Measurements from ENCODE around the gene ODF2.
"Not testable (repeated sequence)": the region's sequence is repeated elsewhere in the genome, so short reads cannot be mapped to it uniquely, and the experiment has no call there.

Gene ODF2

GRCh38 chr9:128494108-128494745, 38.4 kb downstream of the ODF2 start:
- H3K4me3 ChIP-seq (ENCODE audit: low read length): no peak overlapping the region
- H3K9ac ChIP-seq (ENCODE audit: low read length): no peak overlapping the region
- no peak overlapping the region for H3K27ac ChIP-seq (ENCODE audit: low read length)
- no peaks in the 10 kb centered on the region for H3K27me3 ChIP-seq (ENCODE audit: control insufficient read depth, insufficient read depth, low read length)
- no peaks in the 10 kb centered on the region for H3K36me3 ChIP-seq (ENCODE audit: control insufficient read depth, low read depth, low read length)
- H3K4me1 ChIP-seq (ENCODE audit: control insufficient read depth, low read depth, low read length): no peaks in the 10 kb centered on the region
- no peaks in the 10 kb centered on the region for H3K9me3 ChIP-seq (ENCODE audit: control insufficient read depth, low read depth, low read length)

GRCh38 chr9:128494746-128495129, 38.9 kb downstream of the ODF2 start:
- Histone ChIP-seq H3K9ac (ENCODE audit: low read length) (no peak overlapping the region), H3K4me3 (ENCODE audit: low read length) (no peak overlapping the region), H3K27me3 (ENCODE audit: control insufficient read depth, insufficient read depth, low read length) (no peaks in the 10 kb centered on the region), H3K9me3 (ENCODE audit: control insufficient read depth, low read depth, low read length) (no peaks in the 10 kb centered on the region), H3K4me1 (ENCODE audit: control insufficient read depth, low read depth, low read length) (no peaks in the 10 kb centered on the region), H3K27ac (ENCODE audit: low read length) (no peak overlapping the region), H3K36me3 (ENCODE audit: control insufficient read depth, low read depth, low read length) (no peaks in the 10 kb centered on the region)

- no peaks in the 10 kb centered on the region for H3K4me1 ChIP-seq (ENCODE audit: control insufficient read depth, low read depth, low read length)
- H3K27ac ChIP-seq (ENCODE audit: low read length): no peak overlapping the region
- H3K4me3 ChIP-seq (ENCODE audit: low read length): no peak overlapping the region
- no peaks in the 10 kb centered on the region for H3K9me3 ChIP-seq (ENCODE audit: control insufficient read depth, low read depth, low read length)
- H3K36me3 ChIP-seq (ENCODE audit: control insufficient read depth, low read depth, low read length): no peaks in the 10 kb centered on the region
- H3K27me3 ChIP-seq (ENCODE audit: control insufficient read depth, insufficient read depth, low read length): no peaks in the 10 kb centered on the region
- H3K9ac ChIP-seq (ENCODE audit: low read length): no peak overlapping the region
Observed at GRCh38 chr9:128495296-128495695, 39.5 kb downstream of the ODF2 start.

GRCh38 chr9:128495804-128496417, 40.1 kb downstream of the ODF2 start:
- no peaks in the 10 kb centered on the region for H3K4me1 ChIP-seq (ENCODE audit: control insufficient read depth, low read depth, low read length)
- H3K4me3 ChIP-seq (ENCODE audit: low read length): no peak overlapping the region
- no peak overlapping the region for H3K9ac ChIP-seq (ENCODE audit: low read length)
- H3K36me3 ChIP-seq (ENCODE audit: control insufficient read depth, low read depth, low read length): no peaks in the 10 kb centered on the region
- H3K9me3 ChIP-seq (ENCODE audit: control insufficient read depth, low read depth, low read length): no peaks in the 10 kb centered on the region
- no peak overlapping the region for H3K27ac ChIP-seq (ENCODE audit: low read length)
- H3K27me3 ChIP-seq (ENCODE audit: control insufficient read depth, insufficient read depth, low read length): no peaks in the 10 kb centered on the region

- Histone ChIP-seq H3K4me1 (ENCODE audit: control insufficient read depth, low read depth, low read length) (no peaks in the 10 kb centered on the region), H3K36me3 (ENCODE audit: control insufficient read depth, low read depth, low read length) (no peaks in the 10 kb centered on the region), H3K27me3 (ENCODE audit: control insufficient read depth, insufficient read depth, low read length) (no peaks in the 10 kb centered on the region), H3K4me3 (ENCODE audit: low read length) (no peak overlapping the region), H3K9ac (ENCODE audit: low read length) (no peak overlapping the region), H3K27ac (ENCODE audit: low read length) (no peak overlapping the region), H3K9me3 (ENCODE audit: control insufficient read depth, low read depth, low read length) (no peaks in the 10 kb centered on the region)
Observed at GRCh38 chr9:128497824-128498610, 42.2 kb downstream of the ODF2 start.

GRCh38 chr9:128498911-128499310, 43.1 kb downstream of the ODF2 start:
- H3K27me3 ChIP-seq (ENCODE audit: control insufficient read depth, insufficient read depth, low read length): no peaks in the 10 kb centered on the region
- H3K4me1 ChIP-seq (ENCODE audit: control insufficient read depth, low read depth, low read length): no peaks in the 10 kb centered on the region
- H3K36me3 ChIP-seq (ENCODE audit: control insufficient read depth, low read depth, low read length): no peaks in the 10 kb centered on the region
- H3K27ac ChIP-seq (ENCODE audit: low read length): no peak overlapping the region
- no peaks in the 10 kb centered on the region for H3K9me3 ChIP-seq (ENCODE audit: control insufficient read depth, low read depth, low read length)
- no peak overlapping the region for H3K9ac ChIP-seq (ENCODE audit: low read length)
- no peak overlapping the region for H3K4me3 ChIP-seq (ENCODE audit: low read length)

GRCh38 chr9:128499920-128500319, 44.1 kb downstream of the ODF2 start:
- H3K4me3 ChIP-seq (ENCODE audit: low read length): no peak overlapping the region
- no peak overlapping the region for H3K9ac ChIP-seq (ENCODE audit: low read length)
- H3K27ac ChIP-seq (ENCODE audit: low read length): no peak overlapping the region
- no peaks in the 10 kb centered on the region for H3K36me3 ChIP-seq (ENCODE audit: control insufficient read depth, low read depth, low read length)
- no peaks in the 10 kb centered on the region for H3K9me3 ChIP-seq (ENCODE audit: control insufficient read depth, low read depth, low read length)
- H3K4me1 ChIP-seq (ENCODE audit: control insufficient read depth, low read depth, low read length): no peaks in the 10 kb centered on the region
- no peaks in the 10 kb centered on the region for H3K27me3 ChIP-seq (ENCODE audit: control insufficient read depth, insufficient read depth, low read length)

GRCh38 chr9:128503415-128503825, 47.6 kb downstream of the ODF2 start:
- H3K4me3 ChIP-seq (ENCODE audit: low read length): not testable (repeated sequence)

GRCh38 chr9:128503870-128504269, 48.1 kb downstream of the ODF2 start:
- Histone ChIP-seq H3K9me3 (ENCODE audit: control insufficient read depth, low read depth, low read length) (no peaks in the 10 kb centered on the region), H3K4me1 (ENCODE audit: control insufficient read depth, low read depth, low read length) (peaks cover 3% of the 10 kb centered on the region), H3K36me3 (ENCODE audit: control insufficient read depth, low read depth, low read length) (no peaks in the 10 kb centered on the region), H3K4me3 (ENCODE audit: low read length) (peak overlapping the region; percentile 86), H3K9ac (ENCODE audit: low read length) (no peak overlapping the region), H3K27ac (ENCODE audit: low read length) (no peak overlapping the region), H3K27me3 (ENCODE audit: control insufficient read depth, insufficient read depth, low read length) (no peaks in the 10 kb centered on the region)

More at GRCh38 chr9:128503415-128503825, 47.6 kb downstream of the ODF2 start:
- not testable (repeated sequence) for H3K36me3 ChIP-seq (ENCODE audit: control insufficient read depth, low read depth, low read length); H3K9ac ChIP-seq (ENCODE audit: low read length); H3K27me3 ChIP-seq (ENCODE audit: control insufficient read depth, insufficient read depth, low read length); H3K4me1 ChIP-seq (ENCODE audit: control insufficient read depth, low read depth, low read length); H3K9me3 ChIP-seq (ENCODE audit: control insufficient read depth, low read depth, low read length); H3K27ac ChIP-seq (ENCODE audit: low read length)

- Histone ChIP-seq H3K27me3 (ENCODE audit: control insufficient read depth, insufficient read depth, low read length) (no peaks in the 10 kb centered on the region), H3K27ac (ENCODE audit: low read length) (no peak within 1 kb of the TSS), H3K9ac (ENCODE audit: low read length) (peak within 1 kb of the TSS; percentile 71), H3K36me3 (ENCODE audit: control insufficient read depth, low read depth, low read length) (no peaks in the 10 kb centered on the region), H3K4me3 (ENCODE audit: low read length) (peak within 1 kb of the TSS; percentile 86), H3K9me3 (ENCODE audit: control insufficient read depth, low read depth, low read length) (no peaks in the 10 kb centered on the region), H3K4me1 (ENCODE audit: control insufficient read depth, low read depth, low read length) (peaks cover 3% of the 10 kb centered on the region)
Observed at GRCh38 chr9:128504485-128505413, 48.9 kb downstream of the ODF2 start, which contains the start of gene GLE1. GLE1 (plus strand) TSS chr9:128504719; CDS start chr9:128504806, 87 bp downstream.

GRCh38 chr9:128505414-128505765, 49.6 kb downstream of the ODF2 start:
- Histone ChIP-seq H3K4me1 (ENCODE audit: control insufficient read depth, low read depth, low read length) (peaks cover 3% of the 10 kb centered on the region), H3K4me3 (ENCODE audit: low read length) (peak overlapping the region; percentile 86), H3K9ac (ENCODE audit: low read length) (peak overlapping the region; percentile 71), H3K27ac (ENCODE audit: low read length) (no peak overlapping the region), H3K9me3 (ENCODE audit: control insufficient read depth, low read depth, low read length) (no peaks in the 10 kb centered on the region), H3K27me3 (ENCODE audit: control insufficient read depth, insufficient read depth, low read length) (no peaks in the 10 kb centered on the region), H3K36me3 (ENCODE audit: control insufficient read depth, low read depth, low read length) (no peaks in the 10 kb centered on the region)

Measured in iPS-18a (cell line).